Measurements from ENCODE around the gene JAK1. TPM values are rescaled to one million over a fixed set of nuclear protein-coding genes. Genes with fewer than 3 reads are reported as not detected.
"Not testable (repeated sequence)": the region's sequence is repeated elsewhere in the genome, so short reads cannot be mapped to it uniquely, and the experiment has no call there.

JAK1 gene
- total RNA-seq, 3 donors from 2014 or later (not counting 1 experiment from before 2014, with no cell fraction given), result 507 to 626 (median 526) TPM

GRCh38 chr1:65001231-65001792, 35.0 kb upstream of the JAK1 start:
- Mint-ChIP-seq H3K36me3 (no peaks in the 10 kb centered on the region), H3K27me3 (ENCODE audit: low read depth in 2 of 2) (peaks cover 0 to 5% of the 10 kb centered on the region in 2 donors), H3K4me1 (peaks cover 15 to 30% of the 10 kb centered on the region in 2 donors), H3K4me3 (peak overlapping the region; percentile 66), H3K27ac (peak overlapping the region; percentile 4 to 92), H3K9me3 (no peaks in the 10 kb centered on the region)
- TF ChIP-seq, protein P1, sequence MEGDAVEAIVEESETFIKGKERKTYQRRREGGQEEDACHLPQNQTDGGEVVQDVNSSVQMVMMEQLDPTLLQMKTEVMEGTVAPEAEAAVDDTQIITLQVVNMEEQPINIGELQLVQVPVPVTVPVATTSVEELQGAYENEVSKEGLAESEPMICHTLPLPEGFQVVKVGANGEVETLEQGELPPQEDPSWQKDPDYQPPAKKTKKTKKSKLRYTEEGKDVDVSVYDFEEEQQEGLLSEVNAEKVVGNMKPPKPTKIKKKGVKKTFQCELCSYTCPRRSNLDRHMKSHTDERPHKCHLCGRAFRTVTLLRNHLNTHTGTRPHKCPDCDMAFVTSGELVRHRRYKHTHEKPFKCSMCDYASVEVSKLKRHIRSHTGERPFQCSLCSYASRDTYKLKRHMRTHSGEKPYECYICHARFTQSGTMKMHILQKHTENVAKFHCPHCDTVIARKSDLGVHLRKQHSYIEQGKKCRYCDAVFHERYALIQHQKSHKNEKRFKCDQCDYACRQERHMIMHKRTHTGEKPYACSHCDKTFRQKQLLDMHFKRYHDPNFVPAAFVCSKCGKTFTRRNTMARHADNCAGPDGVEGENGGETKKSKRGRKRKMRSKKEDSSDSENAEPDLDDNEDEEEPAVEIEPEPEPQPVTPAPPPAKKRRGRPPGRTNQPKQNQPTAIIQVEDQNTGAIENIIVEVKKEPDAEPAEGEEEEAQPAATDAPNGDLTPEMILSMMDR (IDR thresholded peaks at IDR 0.05), result no peak
- no peaks in the 10 kb centered on the region for H3K27me3 ChIP-seq (ENCODE audit: control insufficient read depth, insufficient read depth, low read length)
- H3K9me3 ChIP-seq (ENCODE audit: control insufficient read depth, insufficient read depth, low read length), result no peaks in the 10 kb centered on the region
- H3K4me3 ChIP-seq (ENCODE audit: low read length), result no peak overlapping the region
- DNase-seq (peak; percentile 54 to 84), ATAC-seq (peak; percentile 40 to 61 (median 44))
- WGBS (ENCODE audit: insufficient coverage), result 18% methylated on average over 18 of the region's 18 CpGs
- intact Hi-C loops (cut with micrococcal nuclease), result no loop called here
- H3K36me3 ChIP-seq (ENCODE audit: control insufficient read depth, insufficient read depth, low read length), result no peaks in the 10 kb centered on the region
- no peak overlapping the region for H3K27ac ChIP-seq (ENCODE audit: low read length)
- peaks cover 23% of the 10 kb centered on the region for H3K4me1 ChIP-seq (ENCODE audit: control insufficient read depth, insufficient read depth, low read length)

GRCh38 chr1:64998425-64998948, 32.1 kb upstream of the JAK1 start:
- intact Hi-C loops (cut with micrococcal nuclease); DNase-seq; H3K36me3 Mint-ChIP-seq; ATAC-seq; H3K4me3 ChIP-seq (ENCODE audit: low read length); H3K27me3 Mint-ChIP-seq (ENCODE audit: low read depth in 2 of 2); H3K27ac Mint-ChIP-seq; H3K36me3 ChIP-seq (ENCODE audit: control insufficient read depth, insufficient read depth, low read length); H3K9me3 ChIP-seq (ENCODE audit: control insufficient read depth, insufficient read depth, low read length); H3K27me3 ChIP-seq (ENCODE audit: control insufficient read depth, insufficient read depth, low read length); H3K27ac ChIP-seq (ENCODE audit: low read length); H3K9me3 Mint-ChIP-seq; H3K4me3 Mint-ChIP-seq: not testable (repeated sequence)
- H3K4me1 Mint-ChIP-seq, result peaks cover 13 to 29% of the 10 kb centered on the region in 2 donors
- peaks cover 23% of the 10 kb centered on the region for H3K4me1 ChIP-seq (ENCODE audit: control insufficient read depth, insufficient read depth, low read length)
- 86% methylated on average over 2 of the region's 4 CpGs for WGBS (ENCODE audit: insufficient coverage)

DNA sequence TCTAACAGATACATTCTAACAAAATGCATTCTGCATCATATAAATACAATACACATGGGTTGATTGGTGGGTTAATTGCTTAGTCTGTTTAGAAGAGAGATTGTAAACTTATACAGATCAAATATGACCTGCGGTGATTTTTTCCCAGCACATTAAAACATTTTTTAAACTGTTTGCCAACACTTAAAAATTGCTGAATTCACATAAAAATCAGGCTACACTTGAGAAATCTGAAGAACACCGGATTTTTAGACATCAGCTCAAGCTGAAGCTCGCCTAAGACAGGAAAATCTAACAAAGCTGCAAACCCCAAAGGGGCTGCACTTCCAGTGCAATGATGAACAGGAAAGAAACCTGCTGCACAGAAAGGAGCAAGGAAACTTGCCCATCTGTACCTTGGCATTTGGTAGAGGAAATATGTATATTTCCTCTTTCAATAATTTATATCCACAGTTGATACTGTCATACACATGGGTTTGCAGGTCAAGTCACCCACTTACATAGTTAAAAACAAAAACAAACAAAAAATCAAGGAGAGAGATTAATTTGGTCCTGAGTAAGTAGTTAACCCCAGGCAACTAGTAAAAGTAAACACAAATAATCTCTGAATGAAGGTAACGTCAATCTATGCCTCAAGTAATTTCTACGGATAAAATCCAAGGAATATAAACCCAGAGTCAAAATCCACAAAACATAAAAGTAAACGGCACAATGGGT, 30.4 kb upstream of the JAK1 start:
- Histone ChIP-seq H3K27me3 (ENCODE audit: control insufficient read depth, insufficient read depth, low read length) (no peaks in the 10 kb centered on the region), H3K9me3 (ENCODE audit: control insufficient read depth, insufficient read depth, low read length) (no peaks in the 10 kb centered on the region), H3K4me3 (ENCODE audit: low read length) (no peak overlapping the region), H3K4me1 (ENCODE audit: control insufficient read depth, insufficient read depth, low read length) (peaks cover 11% of the 10 kb centered on the region), H3K36me3 (ENCODE audit: control insufficient read depth, insufficient read depth, low read length) (no peaks in the 10 kb centered on the region), H3K27ac (ENCODE audit: low read length) (no peak overlapping the region)
- ATAC-seq, result no peak
- H3K4me3 Mint-ChIP-seq, result no peak overlapping the region
- WGBS (ENCODE audit: insufficient coverage), result 75% methylated on average over 3 of the region's 6 CpGs
- H3K27me3 Mint-ChIP-seq (ENCODE audit: low read depth in 2 of 2), result peaks cover 0 to 5% of the 10 kb centered on the region in 2 donors
- peaks cover 7 to 16% of the 10 kb centered on the region in 2 donors for H3K4me1 Mint-ChIP-seq
- H3K9me3 Mint-ChIP-seq, result no peaks in the 10 kb centered on the region
- intact Hi-C loops (cut with micrococcal nuclease), result no loop called here
- no peaks in the 10 kb centered on the region for H3K36me3 Mint-ChIP-seq
- TF ChIP-seq, protein P1 (IDR thresholded peaks at IDR 0.05), result no peak
- no peak for DNase-seq
- no peak overlapping the region for H3K27ac Mint-ChIP-seq

- H3K4me1 Mint-ChIP-seq, result peaks cover 9 to 15% of the 10 kb centered on the region in 2 donors
- DNase-seq, result no peak
- intact Hi-C loops (cut with micrococcal nuclease), result no loop called here
- no peaks in the 10 kb centered on the region for H3K36me3 Mint-ChIP-seq
- no peaks in the 10 kb centered on the region for H3K27me3 ChIP-seq (ENCODE audit: control insufficient read depth, insufficient read depth, low read length)
- no peak overlapping the region for H3K4me3 Mint-ChIP-seq
- H3K36me3 ChIP-seq (ENCODE audit: control insufficient read depth, insufficient read depth, low read length), result no peaks in the 10 kb centered on the region
- no peak overlapping the region for H3K27ac Mint-ChIP-seq
- peaks cover 4% of the 10 kb centered on the region for H3K4me1 ChIP-seq (ENCODE audit: control insufficient read depth, insufficient read depth, low read length)
- H3K9me3 Mint-ChIP-seq, result no peaks in the 10 kb centered on the region
- H3K27me3 Mint-ChIP-seq (ENCODE audit: low read depth in 2 of 2), result no peaks in the 10 kb centered on the region
- TF ChIP-seq, protein P1 (IDR thresholded peaks at IDR 0.05), result no peak
- H3K27ac ChIP-seq (ENCODE audit: low read length), result no peak overlapping the region
- WGBS (ENCODE audit: insufficient coverage), result 93% methylated on average over 3 of the region's 5 CpGs
- ATAC-seq, result no peak
- no peak overlapping the region for H3K4me3 ChIP-seq (ENCODE audit: low read length)
- no peaks in the 10 kb centered on the region for H3K9me3 ChIP-seq (ENCODE audit: control insufficient read depth, insufficient read depth, low read length)
Measured at GRCh38 chr1:64995316-64995715, 29.0 kb upstream of the JAK1 start.
